Heart right ventricle (tissue), 16 donors: ENCODE results near the gene CUL2. TPM values are rescaled to one million over a fixed set of nuclear protein-coding genes. Genes with fewer than 3 reads are reported as not detected.

ENCODE experiments used
- ATAC-seq, 8 donors: fragments of 200-7000 bp; cut with Tn5 transposase; one replicate each; pipeline ENCODE4 v1.9.1; 2020; ENCODE audit warnings: mild to moderate bottlenecking in 8 of 8, moderate library complexity in 8 of 8, moderate number of reproducible peaks in 1 of 8
- DNase-seq, 2 donors: peaks; one replicate each; pipeline ENCODE4 v3.0.0-alpha.2; 2020
- H3K27ac ChIP-seq, 10 donors: fragments of 200-600 bp; sonication (generic) in 2 of 10; one replicate each; pipeline versions ENCODE4 v1.5.0 to v1.8.0; 2020 to 2022; ENCODE audit warnings: mild to moderate bottlenecking in 3 of 10
- H3K27me3 ChIP-seq, 7 donors: fragments of 200-600 bp; one replicate each; pipeline ENCODE4 v1.8.0; 2021 to 2022; ENCODE audit warnings: mild to moderate bottlenecking in 2 of 7
- H3K36me3 ChIP-seq, 9 donors: fragments of 200-600 bp; sonication (generic) in 1 of 9; one replicate each; pipeline versions ENCODE4 v1.5.0 to v1.8.0; 2020 to 2022; ENCODE audit warnings: mild to moderate bottlenecking in 2 of 9
- H3K4me1 ChIP-seq, 9 donors: fragments of 200-600 bp; sonication (generic) in 1 of 9; one replicate each; pipeline versions ENCODE4 v1.5.0 to v1.8.0; 2020 to 2022; ENCODE audit warnings: mild to moderate bottlenecking in 4 of 9
- H3K4me3 ChIP-seq, 10 donors: fragments of 200-600 bp; sonication (generic) in 2 of 10; one replicate each; pipeline versions ENCODE4 v1.5.0 to v1.8.0; 2020 to 2022; ENCODE audit warnings: mild to moderate bottlenecking in 7 of 10, moderate library complexity in 2 of 10
- H3K9me3 ChIP-seq, 11 donors: fragments of 200-600 bp in 10 of 11; sonication (generic) in 2 of 11; one replicate each; pipeline versions ENCODE4 v1.5.0 to v1.8.0; 2013 to 2022; ENCODE audit warnings: mild to moderate bottlenecking in 2 of 11, control low read depth in 1 of 11, moderate library complexity in 1 of 11
- WGBS, 2 donors: extraction: QIAGEN DNeasy Blood & Tissue Kit; methylation state at CpG; one replicate each; pipeline ENCODE4 v1.1.7; 2013; ENCODE audit warnings: inconsistent platforms in 1 of 2; 5-methylcytosine and 5-hydroxymethylcytosine counted together
- intact Hi-C, 10 donors: fragments of 100-400 bp; cut with DNase I; formaldehyde crosslinking; loops; one replicate each; pipeline versions ENCODE4 v1.11.1 to v1.14.2; 2022
- polyA plus RNA-seq, 2 donors: library from polyadenylated mRNA; stranded (reverse); fragments of 200-250 nt; gene quantifications; one replicate each; pipeline ENCODE4 v1.2.3, GENCODE V29; 2013
- total RNA-seq, 10 donors: library from RNA; stranded (reverse); fragmentation: NEBNext Ultra II Directional in 3 of 10; extraction: Animal tissue kit (Norgen Biotek cat#: 25700) in 3 of 10; gene quantifications; one replicate each; pipeline versions ENCODE4 v1.2.1 to v1.2.4, GENCODE V29; 2021 to 2023
- TF ChIP-seq, protein P1 (sequence below), 9 donors: fragments of 200-600 bp; sonication (generic) in 2 of 9; IDR thresholded peaks; one replicate each; pipeline versions ENCODE4 v1.5.0 to v1.8.0; 2021 to 2022; ENCODE audit warnings: antibody characterized with exemption in 9 of 9, mild to moderate bottlenecking in 5 of 9, moderate library complexity in 1 of 9
- donor health status: Arrhythmogenic right ventricular cardiomyopathy.
- donor health status: ischemic (EF 13 %, LVEDD 7.1; RV severe dilation, severe dysfunction).
- donor health status: healthy with polysubstance abuse.
- donor health status: DM: no; HTN: yes; CAD: no.
- donor health status: DM: no; HTN: no; CAD: no.
- donor health status: ischemic (EF 25% LVEDD 6.9; RV normal size, moderate dysfunction).
- donor health status: ischemic (EF 25% LVEDD 5.7; RV mildly dilated, moderate dysfunction).
- donor health status: healthy.
- donor health status: DM: yes; HTN: yes; CAD: no.
- donor health status: Ischemic cardiomyopathy.
- donor health status: ischemic (EF 35%, LVEDD 5.7; RV mildly dilated, moderate dysfunction).
- donor health status: nonischemic (EF 11% LVEDD 7.7; RV severe dilation, severe dysfunction).
- donor health status: DM: yes; HTN: yes; CAD: no.
- donor health status: PGD.
- donor health status: ischemic (EF 29% LVEDD 5.4; RV normal size, mild dysfunction).
- donor health status: nonischemic (EF 23%, LVEDD 6.1; RV moderate dilation, normal function).

Gene CUL2
- total and polyA plus RNA-seq, 12 donors, result 5.7 to 39.8 (median 37.0) TPM

GRCh38 chr10:34964166-34964800, 125.9 kb downstream of the CUL2 start:
- 97% methylated on average over 13 of the region's 13 CpGs for WGBS, 2 donors
- Histone ChIP-seq H3K27me3 (no peaks in the 10 kb centered on the region), H3K36me3 (no peaks in the 10 kb centered on the region), H3K27ac (no peak overlapping the region), H3K4me3 (no peak overlapping the region), H3K9me3 (no peaks in the 10 kb centered on the region), H3K4me1 (peaks cover 0 to 10% (median 7%) of the 10 kb centered on the region in 9 donors)
- TF ChIP-seq, protein P1, sequence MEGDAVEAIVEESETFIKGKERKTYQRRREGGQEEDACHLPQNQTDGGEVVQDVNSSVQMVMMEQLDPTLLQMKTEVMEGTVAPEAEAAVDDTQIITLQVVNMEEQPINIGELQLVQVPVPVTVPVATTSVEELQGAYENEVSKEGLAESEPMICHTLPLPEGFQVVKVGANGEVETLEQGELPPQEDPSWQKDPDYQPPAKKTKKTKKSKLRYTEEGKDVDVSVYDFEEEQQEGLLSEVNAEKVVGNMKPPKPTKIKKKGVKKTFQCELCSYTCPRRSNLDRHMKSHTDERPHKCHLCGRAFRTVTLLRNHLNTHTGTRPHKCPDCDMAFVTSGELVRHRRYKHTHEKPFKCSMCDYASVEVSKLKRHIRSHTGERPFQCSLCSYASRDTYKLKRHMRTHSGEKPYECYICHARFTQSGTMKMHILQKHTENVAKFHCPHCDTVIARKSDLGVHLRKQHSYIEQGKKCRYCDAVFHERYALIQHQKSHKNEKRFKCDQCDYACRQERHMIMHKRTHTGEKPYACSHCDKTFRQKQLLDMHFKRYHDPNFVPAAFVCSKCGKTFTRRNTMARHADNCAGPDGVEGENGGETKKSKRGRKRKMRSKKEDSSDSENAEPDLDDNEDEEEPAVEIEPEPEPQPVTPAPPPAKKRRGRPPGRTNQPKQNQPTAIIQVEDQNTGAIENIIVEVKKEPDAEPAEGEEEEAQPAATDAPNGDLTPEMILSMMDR (IDR thresholded peaks at IDR 0.05), result no peak
- no peak for DNase-seq
- intact Hi-C loops, result loop anchor here in 5 of 10 donors (5.0 to 10.0 kb wide), 6 partner anchors 149 to 309 kb away; partner anchors contain the start of gene PARD3 (in 1 of the 5)
- ATAC-seq, result no peak

GRCh38 chr10:34962866-34963265, 127.3 kb downstream of the CUL2 start:
- ATAC-seq (no peak), DNase-seq (no peak)
- TF ChIP-seq, protein P1 (IDR thresholded peaks at IDR 0.05), result no peak
- Histone ChIP-seq H3K27me3 (no peaks in the 10 kb centered on the region), H3K36me3 (no peaks in the 10 kb centered on the region), H3K9me3 (no peaks in the 10 kb centered on the region), H3K4me3 (no peak overlapping the region), H3K4me1 (peaks cover 0 to 9% (median 7%) of the 10 kb centered on the region in 9 donors), H3K27ac (no peak overlapping the region)
- WGBS, 2 donors, result 88 to 92% methylated on average over 2 of the region's 2 CpGs
- intact Hi-C loops, result loop anchor here in 5 of 10 donors (5.0 to 10.0 kb wide), 6 partner anchors 148 to 308 kb away; partner anchors contain the start of gene PARD3 (in 1 of the 5)

GRCh38 chr10:34960983-34961382, 129.2 kb downstream of the CUL2 start:
- H3K36me3 ChIP-seq, result no peaks in the 10 kb centered on the region
- H3K4me3 ChIP-seq, result no peak overlapping the region
- peak; percentile 78 to 95 (median 90) for ATAC-seq
- WGBS, 2 donors, result 53 to 68% methylated on average over 8 of the region's 8 CpGs
- peak; percentile 22 to 48 for DNase-seq
- H3K27me3 ChIP-seq, result no peaks in the 10 kb centered on the region
- TF ChIP-seq, protein P1 (IDR thresholded peaks at IDR 0.05), result peak in 8 of 9 donors; percentile 12 to 59 (median 45)
- H3K9me3 ChIP-seq, result no peaks in the 10 kb centered on the region
- intact Hi-C loops, result loop anchor here in 5 of 10 donors (5.0 to 10.0 kb wide), 6 partner anchors 146 to 306 kb away; partner anchors contain the start of gene PARD3 (in 1 of the 5)
- no peak overlapping the region for H3K27ac ChIP-seq
- no peaks in the 10 kb centered on the region for H3K4me1 ChIP-seq

- intact Hi-C loops, result loop anchor here in 9 of 10 donors (5.0 to 10.0 kb wide), 7 partner anchors 145 to 305 kb away; partner anchors contain the start of gene PARD3 (in 1 of the 9)
- Histone ChIP-seq H3K27me3 (no peaks in the 10 kb centered on the region), H3K4me1 (no peaks in the 10 kb centered on the region), H3K9me3 (no peaks in the 10 kb centered on the region), H3K36me3 (no peaks in the 10 kb centered on the region), H3K27ac (no peak overlapping the region), H3K4me3 (no peak overlapping the region)
- WGBS, 2 donors, result 69 to 71% methylated on average over 4 of the region's 4 CpGs
- ATAC-seq (no peak), DNase-seq (no peak)
- TF ChIP-seq, protein P1 (IDR thresholded peaks at IDR 0.05), result no peak
Observed at GRCh38 chr10:34959786-34960185, 130.4 kb downstream of the CUL2 start.
